ENCODE data around the gene CA6.
"Not testable (repeated sequence)": the region's sequence is repeated elsewhere in the genome, so short reads cannot be mapped to it uniquely, and the experiment has no call there.

The CA6 gene

GRCh38 chr1:8976338-8976737, 30.7 kb downstream of the CA6 start:
- no peak for DNase-seq

- no peak for DNase-seq
Measured at GRCh38 chr1:8976896-8977450, 31.3 kb downstream of the CA6 start.

- DNase-seq, result no peak
Measured at GRCh38 chr1:8980656-8981055, 35.0 kb downstream of the CA6 start.

- no peak for DNase-seq
Measured at GRCh38 chr1:8981169-8981568, 35.5 kb downstream of the CA6 start.

- no peak for DNase-seq
Measured at GRCh38 chr1:8984203-8984602, 38.5 kb downstream of the CA6 start.

- no peak for DNase-seq
Measured at GRCh38 chr1:8984990-8985389, 39.3 kb downstream of the CA6 start.

GRCh38 chr1:8985915-8986813, 40.5 kb downstream of the CA6 start:
- DNase-seq, result peak; percentile 92

- no peak for DNase-seq
Measured at GRCh38 chr1:8986814-8987190, 41.1 kb downstream of the CA6 start.

- peak; percentile 7 for DNase-seq
Measured at GRCh38 chr1:8987881-8988617, 42.4 kb downstream of the CA6 start.

- no peak for DNase-seq
Measured at GRCh38 chr1:8988618-8988967, 42.9 kb downstream of the CA6 start.

- DNase-seq, result no peak
Measured at GRCh38 chr1:8989061-8989460, 43.4 kb downstream of the CA6 start.

GRCh38 chr1:8989821-8990220, 44.2 kb downstream of the CA6 start:
- no peak for DNase-seq

- no peak for DNase-seq
Measured at GRCh38 chr1:8992936-8993687, 47.4 kb downstream of the CA6 start.

- not testable (repeated sequence) for DNase-seq
Measured at GRCh38 chr1:8993962-8994675, 48.5 kb downstream of the CA6 start.

GRCh38 chr1:9001534-9002214, 56.0 kb downstream of the CA6 start:
- DNase-seq, result not testable (repeated sequence)

GRCh38 chr1:9002215-9002560, 56.5 kb downstream of the CA6 start:
- not testable (repeated sequence) for DNase-seq

- DNase-seq, result no peak
Measured at GRCh38 chr1:9004031-9004699, 58.5 kb downstream of the CA6 start.

- peak; percentile 41 for DNase-seq
Measured at GRCh38 chr1:9004700-9005394, 59.2 kb downstream of the CA6 start.

GRCh38 chr1:9005395-9005708, 59.7 kb downstream of the CA6 start:
- no peak for DNase-seq

GRCh38 chr1:9006956-9007615, 61.4 kb downstream of the CA6 start:
- no peak for DNase-seq
